ENCODE measurements around the gene ARHGAP24.

ARHGAP24 gene

DNA sequence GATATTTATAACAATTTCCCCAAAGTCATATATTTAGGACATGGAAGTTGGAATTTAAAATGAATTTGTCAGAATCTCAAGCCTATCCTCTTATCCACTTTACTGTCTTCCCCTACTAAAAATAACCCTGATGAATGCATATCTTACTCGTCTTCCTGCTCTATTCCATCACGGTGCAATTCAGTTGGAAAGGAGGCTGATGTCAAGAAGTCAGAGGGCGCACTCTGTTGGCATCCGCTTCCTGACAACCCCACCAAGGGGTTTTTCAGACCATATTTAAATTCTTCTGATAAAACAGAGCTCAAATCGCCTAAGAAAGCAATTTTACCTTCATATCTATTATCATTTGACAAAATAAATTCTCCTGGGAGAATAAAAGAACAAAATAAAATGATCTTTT is 233.5 kb downstream of the ARHGAP24 start:
- DNase-seq: no peak

DNA sequence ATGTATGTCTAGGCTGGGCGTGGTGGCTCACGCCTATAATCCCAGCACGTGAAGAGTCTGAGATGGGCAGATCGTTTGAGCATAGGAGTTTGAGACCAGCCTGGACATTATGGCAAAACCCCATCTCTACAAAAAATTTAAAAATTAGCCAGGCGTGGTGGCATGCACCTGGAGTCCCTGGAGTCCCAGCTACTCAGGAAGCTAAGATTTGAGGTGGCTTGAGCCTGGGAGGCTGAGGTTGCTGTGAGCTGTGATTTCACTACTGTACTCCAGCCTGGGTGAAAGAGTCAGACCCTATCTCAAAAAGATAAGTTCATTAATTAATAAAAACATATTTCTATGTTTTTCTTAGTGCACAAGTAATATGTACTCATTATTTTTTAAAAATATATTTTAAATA is 238.1 kb downstream of the ARHGAP24 start:
- DNase-seq: no peak

DNA sequence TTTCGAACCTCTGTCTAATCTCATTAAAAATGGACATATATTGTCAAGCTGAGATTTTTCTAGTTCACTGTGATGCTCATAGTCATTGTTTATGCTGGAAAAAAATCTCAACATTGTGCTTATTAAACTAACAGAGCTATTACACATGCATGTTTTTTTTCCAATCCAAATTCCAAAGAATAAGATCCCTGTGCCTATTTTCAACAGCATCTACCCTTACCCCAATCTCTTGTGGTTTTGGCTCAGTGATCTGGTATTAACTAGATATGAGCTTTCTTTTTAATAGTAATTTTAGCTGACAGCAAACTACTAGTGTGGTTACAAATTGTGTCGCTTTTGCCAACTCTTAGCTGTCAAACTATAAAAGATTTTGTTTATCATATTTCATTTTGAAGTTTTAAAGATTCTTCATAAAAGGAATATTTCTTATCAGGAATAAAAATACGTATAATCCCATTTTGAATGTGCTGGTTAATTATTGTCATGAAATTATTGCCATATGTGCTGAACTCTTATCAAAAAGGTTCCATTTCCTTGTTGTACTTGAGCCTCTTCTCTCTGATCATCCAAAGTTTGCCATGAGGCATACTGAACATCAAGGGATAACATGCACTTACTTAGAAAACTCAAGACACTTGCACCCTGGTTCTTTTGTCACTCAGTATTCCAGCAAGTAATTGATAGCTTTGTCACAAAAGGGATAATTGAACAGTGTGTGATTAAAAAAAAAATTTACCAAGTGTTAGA is 241.2 kb downstream of the ARHGAP24 start:
- DNase-seq: no peak

DNA sequence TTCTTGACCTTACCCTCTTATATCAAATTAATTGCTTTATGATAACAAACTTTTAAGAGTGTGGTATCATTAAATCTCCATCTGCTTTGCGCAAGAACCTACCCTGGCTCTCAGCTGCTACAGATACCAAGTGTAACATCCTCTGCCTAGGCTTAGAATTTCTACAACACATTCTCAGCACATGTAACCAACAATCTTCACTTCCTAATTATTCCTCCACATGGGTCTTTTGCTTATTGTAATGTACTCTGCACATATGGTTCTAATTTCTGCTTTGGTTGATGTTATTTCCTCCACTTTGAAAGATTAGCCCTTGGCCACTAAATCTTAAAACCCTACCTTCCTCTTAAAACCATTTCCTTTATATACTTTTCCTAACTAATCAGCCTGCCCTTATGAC is 242.4 kb downstream of the ARHGAP24 start:
- no peak for DNase-seq

DNA sequence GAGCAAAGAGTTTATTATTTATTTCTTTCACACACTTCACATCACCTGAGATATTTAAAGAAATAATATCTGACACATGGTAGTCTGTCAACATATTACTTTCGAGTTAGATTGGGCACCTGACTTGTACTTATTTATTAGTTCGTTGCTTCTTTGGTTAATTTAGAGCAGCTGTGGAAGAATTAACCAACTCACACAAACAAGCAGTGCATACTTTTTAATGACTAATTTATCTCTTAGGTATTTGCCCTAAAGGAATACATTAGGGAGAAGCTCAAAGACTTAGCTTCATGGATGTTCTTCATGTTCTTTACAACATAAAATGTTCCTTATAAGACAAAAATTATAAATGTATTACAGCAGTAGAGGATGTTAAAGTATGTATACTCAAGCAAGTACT is 242.9 kb downstream of the ARHGAP24 start:
- DNase-seq: no peak

DNA sequence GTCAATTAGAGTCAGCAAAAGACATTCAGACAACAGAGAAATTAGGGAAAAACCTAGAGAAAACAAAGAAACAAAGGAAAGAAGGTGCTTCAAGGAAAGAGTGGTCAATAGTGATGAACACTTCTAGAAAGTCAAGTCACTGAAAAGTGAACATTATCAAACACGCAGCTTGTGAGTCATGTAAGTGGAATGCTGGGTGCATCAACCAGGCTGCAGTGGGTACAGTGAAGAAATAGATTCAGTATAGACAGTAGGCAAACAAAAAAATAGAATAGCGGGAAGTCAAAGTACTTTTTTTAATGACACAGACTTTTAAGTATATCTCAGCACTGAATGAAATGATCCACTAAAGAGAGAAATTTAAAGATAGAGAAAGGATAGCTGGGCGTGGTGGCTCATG is 245.8 kb downstream of the ARHGAP24 start:
- DNase-seq: no peak

DNA sequence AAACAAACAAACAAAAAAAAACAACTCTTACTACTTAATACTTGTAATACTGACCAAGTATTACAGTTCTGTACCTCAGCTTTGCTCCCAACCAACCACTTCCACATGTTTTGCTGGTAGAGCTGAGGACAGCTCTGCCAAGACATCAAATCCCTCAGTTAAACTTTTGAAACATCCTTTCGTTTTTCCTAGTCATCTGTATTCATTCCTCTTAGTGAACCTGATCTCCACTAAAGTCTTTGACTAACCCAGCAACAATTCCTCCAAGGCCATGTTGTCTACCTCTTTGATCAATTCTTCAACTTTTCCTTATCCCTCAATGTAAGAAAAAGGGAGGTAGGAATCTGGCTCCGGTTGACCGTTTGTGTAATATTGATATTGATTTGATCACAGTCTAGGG is 247.5 kb downstream of the ARHGAP24 start:
- no peak for DNase-seq

DNA sequence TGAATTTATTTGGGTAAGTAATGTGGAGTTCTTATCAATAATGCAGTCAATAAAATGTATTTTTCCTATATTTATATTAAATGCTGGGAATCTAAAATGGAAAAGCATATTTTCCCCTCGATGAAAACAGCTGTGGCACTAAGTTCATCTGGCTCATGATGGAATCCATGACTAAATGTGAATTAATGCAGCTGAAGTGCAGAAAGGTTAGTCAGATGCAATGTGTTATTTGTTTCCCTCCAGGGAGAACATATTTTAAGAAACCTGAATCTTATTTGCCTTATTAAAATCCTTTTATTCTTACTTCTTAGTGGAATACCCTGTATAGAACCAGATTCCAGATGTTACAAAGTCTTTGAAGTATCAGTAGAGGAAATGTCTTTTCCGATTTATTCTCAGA is 247.9 kb downstream of the ARHGAP24 start:
- no peak for DNase-seq

DNA sequence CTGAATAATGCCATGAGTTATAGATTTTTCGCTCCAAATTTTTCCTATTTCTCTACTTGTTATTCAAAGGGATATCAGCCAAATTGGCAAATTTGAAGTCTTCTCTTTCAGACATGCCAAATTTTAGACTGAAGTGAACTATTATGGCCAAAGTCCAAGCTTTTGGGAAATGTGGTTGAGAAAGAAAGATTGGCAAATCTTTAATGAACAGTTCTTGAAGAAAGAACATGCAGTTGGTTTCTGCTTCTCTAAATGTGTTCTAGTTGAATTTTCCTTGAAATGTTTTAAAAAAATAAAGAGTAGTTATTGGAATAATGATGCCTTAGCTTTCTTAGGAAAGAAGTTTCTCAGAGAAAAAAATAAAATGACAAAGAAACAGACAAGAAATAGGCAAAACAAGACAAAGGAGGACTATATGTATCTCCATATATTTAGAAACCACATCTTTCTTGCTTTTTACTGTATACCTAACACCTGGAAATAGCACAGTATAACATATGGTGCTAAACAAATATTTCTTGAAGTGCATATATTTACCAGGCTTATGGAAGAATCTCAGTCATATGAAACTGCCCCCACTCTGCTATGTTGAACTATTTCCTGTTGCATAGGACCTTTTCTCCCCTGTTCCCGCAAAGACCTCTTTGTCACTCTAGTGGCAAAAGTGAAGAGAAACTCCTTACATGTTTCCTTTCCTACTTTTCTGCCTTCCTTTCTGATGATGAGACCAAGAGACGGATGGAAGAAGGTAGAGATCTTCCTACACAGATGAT is 250.0 kb downstream of the ARHGAP24 start:
- no peak for DNase-seq

DNA sequence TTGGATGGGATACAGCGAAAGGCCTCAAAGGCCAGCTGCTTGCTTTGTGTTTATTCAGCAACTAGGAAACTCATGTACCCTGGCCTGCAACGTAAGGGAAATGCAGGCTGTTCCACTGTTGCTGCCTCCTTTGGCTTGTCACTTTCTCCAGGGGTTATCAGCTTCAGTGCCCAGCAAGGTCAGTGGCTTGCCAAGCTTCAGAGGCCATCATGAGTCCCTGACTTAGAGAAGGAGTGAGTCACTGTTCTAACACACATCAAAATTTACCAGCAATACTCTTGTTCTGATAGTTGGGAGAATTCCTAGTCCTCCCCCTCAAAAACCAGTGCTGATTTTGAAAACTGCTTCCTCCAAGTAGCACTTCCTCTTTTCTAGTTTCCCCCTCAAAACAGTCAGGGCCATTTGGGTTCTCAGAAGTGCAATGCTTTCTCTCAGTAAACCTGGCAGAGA is 250.8 kb downstream of the ARHGAP24 start:
- no peak for DNase-seq

DNA sequence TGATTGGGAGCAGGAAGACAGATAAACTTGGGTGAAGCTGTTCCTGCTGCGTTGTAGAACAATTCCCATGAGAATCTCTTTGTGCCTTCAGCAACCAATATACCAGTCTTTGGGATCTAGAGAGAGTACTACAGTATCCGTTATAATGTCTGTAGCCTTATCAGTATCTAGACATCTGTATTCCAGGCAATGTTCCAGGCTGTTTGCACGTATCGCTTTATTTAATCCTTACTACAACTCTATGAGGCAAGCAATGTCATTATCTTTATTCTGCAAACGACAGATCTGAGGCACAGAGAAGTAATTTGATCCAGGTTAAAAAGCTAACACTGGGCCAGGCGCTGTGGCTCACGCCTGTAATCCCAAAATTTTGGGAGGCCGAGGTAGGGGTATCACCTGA is 251.6 kb downstream of the ARHGAP24 start:
- no peak for DNase-seq

DNA sequence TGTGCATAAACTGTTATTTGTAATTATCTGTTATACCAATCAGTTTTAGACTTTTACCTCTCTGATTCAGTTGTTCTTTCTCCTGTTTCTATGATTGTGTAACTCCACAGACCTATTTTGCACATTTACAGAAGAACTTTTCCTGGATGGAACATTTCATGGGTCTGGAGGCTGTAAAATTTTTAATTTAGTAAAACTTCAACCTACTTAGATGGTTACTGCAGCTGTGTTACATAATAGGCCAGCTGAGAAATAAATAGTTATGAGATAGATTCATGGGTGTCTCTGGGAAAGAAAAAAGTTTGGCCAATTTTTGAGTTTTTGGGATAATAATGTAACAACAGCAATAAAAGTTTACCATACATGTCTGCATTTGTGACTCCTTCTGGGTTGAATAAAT is 253.5 kb downstream of the ARHGAP24 start:
- no peak for DNase-seq

DNA sequence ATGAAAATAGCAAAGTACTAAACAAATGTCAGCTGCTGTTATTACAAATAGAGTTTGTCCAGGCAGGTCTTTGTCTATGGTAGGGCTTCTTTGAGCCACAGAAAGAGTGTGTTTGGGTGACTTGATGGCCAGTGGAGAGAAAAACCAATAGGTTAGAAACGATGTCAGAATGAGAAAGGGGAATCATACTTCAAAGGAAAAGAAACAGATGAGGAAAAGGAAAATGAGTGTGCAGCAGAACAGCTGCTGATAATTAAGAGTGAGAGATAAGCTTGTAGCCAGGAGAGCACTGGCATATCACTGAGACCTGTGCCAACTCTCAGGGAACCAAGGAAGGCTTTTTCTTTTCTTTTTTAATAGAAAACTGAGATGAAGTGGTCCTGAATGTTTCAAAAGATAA is 257.2 kb downstream of the ARHGAP24 start:
- DNase-seq: no peak

DNA sequence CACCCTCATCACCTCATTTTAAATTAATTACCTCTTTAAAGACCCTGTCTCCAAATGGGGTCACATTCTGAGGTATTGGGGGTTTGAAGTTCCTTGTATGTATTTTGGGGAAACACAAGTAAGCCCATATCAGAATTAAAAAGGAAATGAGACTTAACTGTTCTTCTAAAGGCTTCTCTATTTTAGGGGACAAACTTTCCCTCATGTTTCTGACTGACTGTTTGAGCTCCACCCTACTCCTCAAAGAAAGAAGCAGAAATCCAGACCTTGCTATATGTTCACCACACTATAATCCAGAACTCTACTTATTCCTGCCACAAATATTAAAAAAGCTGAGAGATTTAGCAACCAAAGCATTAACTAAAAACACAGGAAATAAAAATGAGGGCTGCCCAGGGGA is 258.8 kb downstream of the ARHGAP24 start:
- no peak for DNase-seq

DNA sequence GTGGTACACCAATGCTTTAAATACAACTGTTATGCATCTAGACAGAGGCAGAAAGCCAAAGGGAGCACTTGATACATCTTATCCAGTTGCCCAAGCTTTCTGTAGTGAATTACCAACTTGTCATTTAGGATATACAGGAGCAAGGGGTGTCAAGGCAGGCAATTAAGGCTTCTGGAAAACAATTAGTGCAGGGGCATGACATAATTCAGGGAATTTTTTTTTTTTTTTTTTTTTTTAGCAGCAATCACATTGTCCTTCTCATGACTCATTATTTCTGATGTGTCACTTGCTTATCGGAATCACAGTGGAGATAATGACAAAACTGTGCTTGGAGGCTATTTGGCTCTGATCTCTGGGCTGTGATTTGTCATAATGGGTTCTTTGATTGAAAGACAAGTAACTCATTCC is 259.5 kb downstream of the ARHGAP24 start:
- no peak for DNase-seq

DNA sequence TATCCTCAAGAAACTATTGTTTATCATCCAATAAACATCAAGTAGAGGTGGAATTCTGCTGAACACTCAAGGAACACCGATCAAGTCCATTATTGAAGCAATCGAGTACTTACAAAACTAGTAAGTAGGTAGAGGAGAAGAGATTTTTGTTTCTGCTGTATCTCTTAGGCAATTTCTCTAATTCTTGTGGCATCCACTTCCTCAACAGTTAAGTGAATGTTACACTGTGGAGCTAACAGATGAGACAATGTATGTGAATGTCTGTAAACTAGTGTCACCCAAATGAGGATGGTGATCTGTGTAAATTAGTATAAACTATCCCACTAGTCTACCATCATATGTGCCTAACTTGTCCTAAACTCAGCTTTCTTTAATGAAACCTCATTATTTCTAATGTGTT is 261.6 kb downstream of the ARHGAP24 start:
- DNase-seq: no peak

DNA sequence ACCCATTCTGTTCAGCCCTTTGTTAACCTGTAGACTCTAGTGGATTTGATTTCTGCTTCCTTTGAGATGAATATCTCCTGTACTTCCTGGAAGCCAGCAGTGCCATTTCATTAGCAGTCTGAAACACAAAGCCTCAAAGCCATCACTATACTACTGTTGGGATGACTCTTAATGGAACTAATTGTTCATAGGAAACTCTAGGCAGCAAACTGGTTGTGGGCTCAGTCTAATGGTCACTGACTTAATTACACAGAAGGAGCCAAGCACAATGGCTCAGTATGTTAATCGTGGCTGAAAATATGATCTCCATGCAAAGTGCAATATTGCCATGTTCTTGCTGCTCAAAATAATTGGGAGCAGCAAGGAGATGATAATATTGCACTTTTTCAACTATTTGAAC is 262.3 kb downstream of the ARHGAP24 start:
- no peak for DNase-seq

DNA sequence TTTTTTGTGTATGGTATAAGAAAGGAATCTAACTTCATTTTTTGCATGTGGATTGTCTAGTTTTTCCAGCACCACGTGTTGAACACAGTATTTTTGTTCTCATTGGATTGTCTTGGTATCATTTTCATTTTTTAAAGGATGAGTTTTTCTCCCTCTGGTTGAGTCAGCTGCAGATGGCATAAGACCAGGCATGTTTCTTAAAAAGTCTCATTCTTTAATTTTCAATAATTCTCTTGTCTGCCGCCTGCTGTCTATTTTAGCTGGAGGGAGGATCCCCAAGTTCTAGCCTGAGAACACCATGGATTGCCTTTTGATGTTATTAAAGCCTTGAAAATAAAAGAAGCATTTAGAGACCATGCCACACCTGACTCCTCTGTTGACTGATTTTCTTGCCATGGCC is 263.8 kb downstream of the ARHGAP24 start:
- DNase-seq: no peak

DNA sequence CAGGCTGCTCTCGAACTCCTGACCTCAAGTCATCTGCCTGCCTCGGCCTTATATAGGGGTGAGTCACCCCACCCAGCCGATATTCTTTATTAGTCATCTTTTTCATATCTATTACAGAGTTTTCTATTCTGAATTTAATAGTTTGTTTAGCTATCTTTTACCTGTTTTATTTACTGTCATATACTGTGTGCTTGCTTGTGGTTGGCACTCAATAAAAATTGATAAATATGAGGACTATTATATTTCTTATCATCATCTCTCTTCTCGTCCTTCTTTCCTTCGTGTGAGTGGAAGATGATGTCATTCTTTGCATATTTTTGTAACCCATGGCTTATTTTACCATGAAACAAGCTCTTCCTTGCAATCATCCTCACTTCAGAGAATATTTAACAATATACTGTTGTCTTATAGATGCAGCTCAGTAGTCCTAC is 265.5 kb downstream of the ARHGAP24 start:
- no peak for DNase-seq

DNA sequence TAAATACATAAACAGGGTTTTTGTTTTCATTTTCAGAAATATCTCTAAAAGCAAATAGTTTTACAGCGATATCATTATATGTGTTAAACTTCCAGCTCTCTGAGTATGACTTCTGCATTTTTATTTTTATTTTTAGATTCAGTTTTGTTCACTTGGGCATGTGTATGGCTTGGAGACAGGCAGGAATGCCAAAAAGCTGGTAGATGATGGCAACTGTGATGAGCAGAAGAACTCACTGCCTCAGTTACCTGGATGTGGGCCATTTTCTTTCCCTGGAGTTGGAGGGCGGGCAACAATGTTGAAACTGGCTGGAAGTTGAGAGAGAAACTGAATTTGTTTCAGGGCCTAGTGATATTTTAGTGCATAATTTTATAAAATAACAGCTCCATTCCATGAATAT is 266.4 kb downstream of the ARHGAP24 start:
- DNase-seq: no peak

DNA sequence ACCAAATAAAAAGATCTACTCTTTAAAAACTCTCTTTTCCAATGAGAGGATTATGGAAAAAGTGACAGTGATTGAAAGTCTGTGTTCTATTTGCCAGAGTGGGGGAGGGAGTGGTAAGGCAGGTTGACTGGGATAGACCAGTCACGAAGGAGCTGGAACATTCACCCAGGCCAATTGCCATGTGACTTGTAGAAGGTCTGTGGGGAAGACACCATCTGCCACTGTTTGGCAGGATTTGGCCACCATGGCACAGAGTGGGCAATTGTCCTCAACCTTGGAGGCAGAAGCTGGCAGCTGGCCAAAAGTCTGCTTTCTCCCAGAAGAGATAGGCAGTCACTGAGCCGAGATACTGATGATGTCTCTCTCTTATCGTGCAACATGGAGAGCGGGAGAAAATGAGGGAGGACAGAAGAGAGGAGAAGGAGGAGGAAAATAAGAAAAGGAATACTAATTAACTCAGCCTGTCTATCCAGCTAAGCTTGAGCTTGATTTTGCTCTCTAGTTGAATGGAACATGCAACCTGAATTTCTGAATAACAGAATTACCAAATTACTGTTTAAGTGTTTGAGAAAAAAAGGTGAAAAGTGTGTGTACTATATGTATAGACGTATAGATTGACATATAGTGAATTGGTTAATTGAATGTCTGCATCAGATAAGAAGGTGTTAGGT is 267.1 kb downstream of the ARHGAP24 start:
- DNase-seq: no peak

DNA sequence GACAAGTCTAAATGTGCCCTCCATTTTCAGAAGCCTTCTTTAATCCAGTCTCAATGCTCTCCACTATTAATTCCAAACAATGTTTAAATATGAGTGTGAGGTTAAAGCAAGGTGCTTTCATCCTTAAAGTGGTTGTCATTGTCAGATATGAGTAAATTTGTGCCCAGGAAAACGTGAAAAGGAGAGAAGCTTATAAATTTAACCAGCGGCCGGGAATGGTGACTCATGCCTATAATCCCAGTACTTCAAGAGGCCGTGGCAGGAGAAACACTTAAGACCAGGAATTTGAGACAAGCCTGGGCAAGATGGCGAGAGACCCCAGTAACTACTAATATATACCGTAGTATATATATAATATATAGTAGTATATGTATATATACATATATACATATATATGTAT is 270.0 kb downstream of the ARHGAP24 start:
- no peak for DNase-seq

DNA sequence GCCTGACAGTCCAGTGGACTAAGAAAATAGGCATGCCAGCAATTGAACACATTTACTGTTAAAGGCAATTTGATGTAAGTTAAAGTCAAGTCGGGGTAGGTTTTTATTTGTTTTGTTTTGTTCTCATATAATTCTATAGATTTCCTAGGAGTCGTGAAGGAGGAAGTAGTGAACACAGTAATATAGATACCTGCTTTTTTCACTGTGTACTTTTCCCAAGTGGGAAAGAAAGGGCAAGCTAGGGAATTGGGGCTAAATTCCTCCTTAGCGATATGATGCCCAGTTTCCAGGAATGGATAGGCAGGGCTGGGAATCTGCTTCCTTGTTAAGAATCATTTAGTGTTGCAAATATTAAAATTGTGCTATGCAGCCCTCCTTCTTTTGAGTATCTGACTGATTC is 271.0 kb downstream of the ARHGAP24 start:
- DNase-seq: no peak

DNA sequence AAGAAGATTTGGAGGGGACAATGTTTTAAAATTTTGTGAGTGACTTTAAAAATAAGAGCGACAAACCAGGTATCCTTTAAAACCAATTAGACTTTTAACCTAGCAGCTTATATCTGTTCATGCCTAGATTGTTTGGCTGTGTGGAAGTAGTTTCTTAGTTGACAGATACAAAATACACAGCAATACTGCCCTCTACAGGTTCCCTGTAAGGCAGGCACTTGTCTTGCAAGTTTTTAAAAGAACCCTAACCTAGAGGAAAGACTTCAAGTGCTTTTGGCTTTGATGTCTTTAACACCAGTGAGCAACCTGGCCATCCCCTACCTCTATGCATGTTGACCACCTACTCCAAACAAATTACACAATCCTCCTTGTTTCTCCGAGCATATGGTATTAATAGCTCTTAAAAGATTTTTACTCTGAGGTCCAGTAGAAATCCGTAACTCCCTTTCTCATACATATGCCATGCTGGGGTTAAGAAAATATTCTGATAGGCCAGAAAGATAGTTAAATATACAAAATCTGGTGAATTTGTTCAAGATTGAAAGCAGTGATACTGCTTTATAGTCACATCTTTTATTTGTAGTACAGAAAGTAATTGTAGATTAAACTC is 273.0 kb downstream of the ARHGAP24 start:
- peak; percentile 77 for DNase-seq

All from DMS79 treated with DMSO at 0.1 percent for 48 hours (cell line).